ENCODE measurements around the gene MYO1D.

DNA sequence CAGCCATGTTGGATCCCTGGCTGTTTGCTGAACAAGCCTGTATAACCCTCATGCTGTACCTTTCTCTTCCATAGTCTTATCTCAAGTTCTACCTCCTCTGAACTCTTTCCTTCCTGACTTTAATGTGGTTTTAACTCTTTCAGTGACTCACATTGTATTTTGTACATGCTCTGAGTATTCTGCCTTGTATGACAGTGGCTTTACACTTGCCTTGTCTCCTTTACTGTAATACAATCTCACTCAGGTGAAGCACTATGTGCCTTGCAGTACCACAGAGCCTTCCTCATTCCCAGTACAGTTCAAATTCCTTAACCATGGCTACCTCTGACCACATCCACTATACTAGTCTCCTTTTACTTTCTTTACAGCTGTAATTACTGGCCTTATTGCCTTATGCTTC lies 418.6 kb downstream of the MYO1D start:
- no peak for TF ChIP-seq POLR2AphosphoS5 (IDR thresholded peaks at IDR 0.05; ENCODE audit: low read depth, low read length)
- TF ChIP-seq, protein P1, sequence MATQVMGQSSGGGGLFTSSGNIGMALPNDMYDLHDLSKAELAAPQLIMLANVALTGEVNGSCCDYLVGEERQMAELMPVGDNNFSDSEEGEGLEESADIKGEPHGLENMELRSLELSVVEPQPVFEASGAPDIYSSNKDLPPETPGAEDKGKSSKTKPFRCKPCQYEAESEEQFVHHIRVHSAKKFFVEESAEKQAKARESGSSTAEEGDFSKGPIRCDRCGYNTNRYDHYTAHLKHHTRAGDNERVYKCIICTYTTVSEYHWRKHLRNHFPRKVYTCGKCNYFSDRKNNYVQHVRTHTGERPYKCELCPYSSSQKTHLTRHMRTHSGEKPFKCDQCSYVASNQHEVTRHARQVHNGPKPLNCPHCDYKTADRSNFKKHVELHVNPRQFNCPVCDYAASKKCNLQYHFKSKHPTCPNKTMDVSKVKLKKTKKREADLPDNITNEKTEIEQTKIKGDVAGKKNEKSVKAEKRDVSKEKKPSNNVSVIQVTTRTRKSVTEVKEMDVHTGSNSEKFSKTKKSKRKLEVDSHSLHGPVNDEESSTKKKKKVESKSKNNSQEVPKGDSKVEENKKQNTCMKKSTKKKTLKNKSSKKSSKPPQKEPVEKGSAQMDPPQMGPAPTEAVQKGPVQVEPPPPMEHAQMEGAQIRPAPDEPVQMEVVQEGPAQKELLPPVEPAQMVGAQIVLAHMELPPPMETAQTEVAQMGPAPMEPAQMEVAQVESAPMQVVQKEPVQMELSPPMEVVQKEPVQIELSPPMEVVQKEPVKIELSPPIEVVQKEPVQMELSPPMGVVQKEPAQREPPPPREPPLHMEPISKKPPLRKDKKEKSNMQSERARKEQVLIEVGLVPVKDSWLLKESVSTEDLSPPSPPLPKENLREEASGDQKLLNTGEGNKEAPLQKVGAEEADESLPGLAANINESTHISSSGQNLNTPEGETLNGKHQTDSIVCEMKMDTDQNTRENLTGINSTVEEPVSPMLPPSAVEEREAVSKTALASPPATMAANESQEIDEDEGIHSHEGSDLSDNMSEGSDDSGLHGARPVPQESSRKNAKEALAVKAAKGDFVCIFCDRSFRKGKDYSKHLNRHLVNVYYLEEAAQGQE (IDR thresholded peaks at IDR 0.05; ENCODE audit: insufficient read depth in 1 of 2, low read depth in 2 of 2, low read length in 1 of 2): no peak
- TF ChIP-seq, protein P2, sequence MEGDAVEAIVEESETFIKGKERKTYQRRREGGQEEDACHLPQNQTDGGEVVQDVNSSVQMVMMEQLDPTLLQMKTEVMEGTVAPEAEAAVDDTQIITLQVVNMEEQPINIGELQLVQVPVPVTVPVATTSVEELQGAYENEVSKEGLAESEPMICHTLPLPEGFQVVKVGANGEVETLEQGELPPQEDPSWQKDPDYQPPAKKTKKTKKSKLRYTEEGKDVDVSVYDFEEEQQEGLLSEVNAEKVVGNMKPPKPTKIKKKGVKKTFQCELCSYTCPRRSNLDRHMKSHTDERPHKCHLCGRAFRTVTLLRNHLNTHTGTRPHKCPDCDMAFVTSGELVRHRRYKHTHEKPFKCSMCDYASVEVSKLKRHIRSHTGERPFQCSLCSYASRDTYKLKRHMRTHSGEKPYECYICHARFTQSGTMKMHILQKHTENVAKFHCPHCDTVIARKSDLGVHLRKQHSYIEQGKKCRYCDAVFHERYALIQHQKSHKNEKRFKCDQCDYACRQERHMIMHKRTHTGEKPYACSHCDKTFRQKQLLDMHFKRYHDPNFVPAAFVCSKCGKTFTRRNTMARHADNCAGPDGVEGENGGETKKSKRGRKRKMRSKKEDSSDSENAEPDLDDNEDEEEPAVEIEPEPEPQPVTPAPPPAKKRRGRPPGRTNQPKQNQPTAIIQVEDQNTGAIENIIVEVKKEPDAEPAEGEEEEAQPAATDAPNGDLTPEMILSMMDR (IDR thresholded peaks at IDR 0.05): no peak

All from Panc1 (cell line).